GM12864 (cell line): ENCODE results near the gene GRIP2.

Source experiments
- DNase-seq: peaks from one replicate; pipeline ENCODE4 v3.0.0-alpha.2; 2011; ENCODE audit warnings: low read depth
- H3K4me3 ChIP-seq: 2 replicates; pipeline ENCODE4 v1.5.1; 2011; ENCODE audit warnings: mild to moderate bottlenecking, low read depth, low read length, control low read depth
- TF ChIP-seq, protein P1 (sequence below): IDR thresholded peaks from 2 replicates; pipeline ENCODE4 v1.5.1; 2011; ENCODE audit warnings: low read depth, mild to moderate bottlenecking, moderate library complexity, low read length, control low read depth, inconsistent platforms; ENCODE audit errors: missing control alignments

GRIP2 gene

DNA sequence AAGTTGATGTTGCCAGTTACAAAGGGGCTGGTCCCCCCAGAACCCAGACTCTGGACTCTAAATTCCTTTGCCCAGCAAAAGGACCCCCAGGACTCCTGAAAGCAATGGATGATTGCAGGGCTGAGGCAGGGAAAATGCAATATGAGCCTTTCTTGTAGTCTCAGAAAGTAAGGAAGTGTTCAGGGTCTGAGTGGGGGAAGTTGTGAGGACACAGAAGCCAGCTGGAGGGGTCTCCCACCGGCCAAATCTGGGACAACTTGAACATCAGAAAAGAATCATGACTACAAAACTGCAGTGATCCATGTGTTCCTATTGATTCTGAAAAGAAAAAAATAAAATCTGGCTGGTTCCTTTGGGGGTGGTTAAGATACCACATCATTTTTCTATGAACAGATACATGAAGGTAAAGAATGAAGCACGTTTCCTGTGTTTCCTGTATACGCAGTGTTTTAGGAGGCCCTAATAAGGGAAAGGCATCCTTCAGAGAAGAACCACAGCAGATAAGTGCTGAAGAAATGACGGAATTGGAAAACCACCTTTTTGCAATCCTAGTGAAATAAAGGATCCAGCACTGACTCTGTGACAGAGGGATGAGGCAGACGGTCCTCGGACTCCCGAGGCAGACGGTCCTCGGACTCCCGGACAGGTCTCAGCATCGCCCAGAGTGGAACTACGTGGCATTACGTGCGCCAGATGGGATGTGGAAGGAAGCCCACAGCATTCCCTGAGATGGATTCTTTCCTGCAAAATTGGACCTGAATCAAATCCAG lies 22.2 kb upstream of the GRIP2 start:
- TF ChIP-seq, protein P1, sequence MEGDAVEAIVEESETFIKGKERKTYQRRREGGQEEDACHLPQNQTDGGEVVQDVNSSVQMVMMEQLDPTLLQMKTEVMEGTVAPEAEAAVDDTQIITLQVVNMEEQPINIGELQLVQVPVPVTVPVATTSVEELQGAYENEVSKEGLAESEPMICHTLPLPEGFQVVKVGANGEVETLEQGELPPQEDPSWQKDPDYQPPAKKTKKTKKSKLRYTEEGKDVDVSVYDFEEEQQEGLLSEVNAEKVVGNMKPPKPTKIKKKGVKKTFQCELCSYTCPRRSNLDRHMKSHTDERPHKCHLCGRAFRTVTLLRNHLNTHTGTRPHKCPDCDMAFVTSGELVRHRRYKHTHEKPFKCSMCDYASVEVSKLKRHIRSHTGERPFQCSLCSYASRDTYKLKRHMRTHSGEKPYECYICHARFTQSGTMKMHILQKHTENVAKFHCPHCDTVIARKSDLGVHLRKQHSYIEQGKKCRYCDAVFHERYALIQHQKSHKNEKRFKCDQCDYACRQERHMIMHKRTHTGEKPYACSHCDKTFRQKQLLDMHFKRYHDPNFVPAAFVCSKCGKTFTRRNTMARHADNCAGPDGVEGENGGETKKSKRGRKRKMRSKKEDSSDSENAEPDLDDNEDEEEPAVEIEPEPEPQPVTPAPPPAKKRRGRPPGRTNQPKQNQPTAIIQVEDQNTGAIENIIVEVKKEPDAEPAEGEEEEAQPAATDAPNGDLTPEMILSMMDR = no peak
- H3K4me3 ChIP-seq = no peak overlapping the region
- no peak for DNase-seq

DNA sequence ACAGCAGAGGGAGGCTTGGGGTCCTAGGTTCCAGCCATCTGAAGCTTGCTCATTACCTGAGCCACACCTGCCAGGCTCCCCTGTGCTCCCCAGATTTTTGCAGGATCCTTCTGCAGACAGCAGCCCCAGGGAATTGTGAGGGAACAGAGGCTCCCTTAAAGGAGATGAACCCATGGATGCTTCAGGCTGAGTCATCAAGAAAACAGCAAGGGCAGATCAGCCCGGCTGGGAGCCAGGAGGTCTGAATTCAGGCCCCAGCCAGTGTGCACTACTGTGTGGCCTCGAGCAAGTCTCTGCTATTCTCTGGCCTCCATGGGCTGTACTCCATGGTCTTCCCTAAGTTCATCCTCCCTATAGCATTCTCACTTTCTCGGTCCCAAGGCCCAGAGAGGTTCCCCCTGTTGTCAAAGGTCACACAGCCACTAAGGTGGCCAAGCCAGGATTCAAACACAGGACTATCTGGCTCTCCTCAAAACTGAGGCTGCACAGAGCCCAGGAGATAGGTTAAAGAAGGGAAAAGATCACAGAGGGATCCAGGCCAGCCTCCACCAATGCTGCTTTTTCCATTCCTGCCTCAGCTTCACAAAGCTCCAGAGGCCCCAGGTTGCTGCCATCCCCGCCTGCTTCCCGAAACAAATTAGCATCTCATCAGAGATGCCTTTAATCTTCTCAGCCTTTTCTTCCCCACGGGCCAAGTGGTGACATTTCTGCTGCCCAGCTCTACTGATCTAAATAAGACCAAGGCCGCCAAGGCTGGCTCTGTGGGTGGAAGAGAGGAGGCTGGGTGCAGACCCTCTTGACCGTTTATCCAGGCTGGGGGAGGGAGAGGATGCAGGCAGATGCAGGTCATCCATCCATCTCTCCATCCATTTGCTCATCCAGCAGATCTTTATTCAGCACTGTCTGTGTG lies 21.2 kb upstream of the GRIP2 start:
- DNase-seq = no peak
- no peak overlapping the region for H3K4me3 ChIP-seq
- TF ChIP-seq, protein P1 = no peak

DNA sequence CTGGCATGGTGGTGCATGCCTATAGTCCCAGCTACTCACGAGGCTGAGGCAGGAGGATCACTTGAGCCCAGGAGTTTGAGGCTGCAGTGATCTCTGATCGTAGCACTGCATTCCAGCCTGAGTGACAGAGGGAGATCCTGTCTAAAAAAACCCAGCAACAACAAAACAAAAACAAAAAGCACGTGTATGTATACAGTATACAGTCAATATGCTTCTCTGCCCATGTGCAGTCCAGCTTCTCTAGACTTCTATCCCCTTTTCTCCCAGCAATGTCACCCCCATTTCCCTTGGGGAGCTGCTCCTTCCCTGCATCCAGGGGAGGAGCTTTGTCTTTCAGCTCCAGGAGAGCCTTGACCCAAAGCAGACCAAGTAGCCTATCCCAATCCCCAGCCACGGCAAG lies 20.0 kb upstream of the GRIP2 start:
- TF ChIP-seq, protein P1 = no peak
- no peak overlapping the region for H3K4me3 ChIP-seq
- no peak for DNase-seq

DNA sequence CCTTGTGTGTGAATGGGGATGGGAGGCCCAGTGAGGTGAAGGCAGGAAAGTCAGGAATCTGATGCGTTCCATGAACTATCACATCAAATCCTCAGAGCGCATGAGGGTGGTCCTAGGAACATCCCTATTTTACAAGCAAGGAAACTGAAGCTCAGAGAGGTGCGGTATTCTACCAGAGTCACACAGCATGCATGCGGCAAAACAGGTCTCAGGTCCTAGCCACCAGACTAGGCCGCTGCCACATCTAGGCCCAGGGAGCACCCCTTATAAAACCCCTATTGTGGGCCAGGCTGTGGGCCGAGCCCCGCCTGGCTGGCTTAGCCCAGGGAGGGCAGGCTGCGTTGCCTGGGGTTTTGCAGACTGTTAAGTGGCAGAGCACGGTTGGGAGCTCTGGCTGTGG lies 17.9 kb upstream of the GRIP2 start:
- DNase-seq = no peak
- no peak overlapping the region for H3K4me3 ChIP-seq
- TF ChIP-seq, protein P1 = no peak

DNA sequence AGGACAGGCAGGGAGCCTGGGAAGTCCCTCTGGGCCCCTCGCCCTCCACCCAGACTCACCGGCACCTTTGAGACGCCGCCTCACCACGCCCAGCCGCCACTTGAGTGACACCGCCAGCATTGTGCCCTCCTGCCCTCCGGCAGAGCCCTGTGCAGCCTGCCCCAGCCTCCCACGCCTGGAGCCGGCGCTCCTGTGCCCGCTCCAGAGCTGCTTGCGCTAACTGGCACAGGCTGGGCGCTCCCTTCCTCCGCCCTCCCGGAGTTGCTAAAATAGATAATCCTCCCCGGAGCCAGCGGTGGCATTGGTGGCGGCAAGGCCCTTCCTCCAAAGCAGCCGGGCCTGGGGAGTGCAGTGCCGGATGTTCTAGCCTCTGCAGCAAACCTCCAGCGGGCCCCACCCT lies 15.7 kb upstream of the GRIP2 start:
- no peak for DNase-seq
- H3K4me3 ChIP-seq = no peak overlapping the region
- TF ChIP-seq, protein P1 = no peak

DNA sequence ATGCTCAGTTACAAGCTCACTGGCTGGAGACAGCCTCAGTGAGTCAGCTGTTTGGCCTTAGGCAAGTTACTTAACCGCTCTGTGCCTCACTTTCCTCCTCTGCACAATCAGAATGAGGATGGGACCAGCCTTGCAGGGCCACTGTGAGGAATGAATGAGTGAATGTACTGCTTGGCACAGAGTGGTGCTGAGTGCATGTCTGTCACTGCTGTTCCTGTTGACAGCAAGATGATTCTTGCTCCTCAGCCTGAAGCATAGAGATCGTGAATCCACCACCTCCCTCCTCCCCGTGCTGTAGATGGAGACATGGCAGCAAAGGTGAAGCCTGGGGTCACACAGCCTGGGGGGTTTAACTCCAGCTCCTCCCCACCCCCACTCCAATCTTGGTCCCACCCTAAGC lies 14.6 kb upstream of the GRIP2 start:
- TF ChIP-seq, protein P1 = no peak
- no peak for DNase-seq
- H3K4me3 ChIP-seq = no peak overlapping the region
